DND-41 (cell line): Measurements from ENCODE around the gene KLHL2.

Experiments used
- CTCF ChIP-seq: IDR thresholded peaks from 2 replicates; pipeline ENCODE4 v1.5.1; 2012; ENCODE audit warnings: borderline replicate concordance, low read length, moderate library complexity, mild to moderate bottlenecking; ENCODE audit not compliant: poor library complexity, severe bottlenecking; ENCODE audit errors: extremely low read depth
- EZH2 ChIP-seq: IDR thresholded peaks from 3 replicates; pipeline ENCODE4 v1.6.1; 2012; ENCODE audit warnings: borderline replicate concordance, low read depth, mild to moderate bottlenecking, moderate library complexity, low read length, inconsistent platforms; ENCODE audit not compliant: severe bottlenecking

GRCh38 chr4:165370530-165370929 lies 163.2 kb downstream of the KLHL2 start:
- TF ChIP-seq CTCF (no peak), EZH2 (no peak)
